GM18873 (cell line): ENCODE measurements around the gene TECPR1.
A peak's percentile ranks its signal among the peaks of the same experiment; 100 is the strongest.

ENCODE experiments used
- ATAC-seq: cut with Tn5 transposase; IDR thresholded peaks from one replicate; pipeline ENCODE4 v1.9.1; 2021; ENCODE audit warnings: mild to moderate bottlenecking, moderate library complexity, moderate number of reproducible peaks; ENCODE audit not compliant: unreplicated experiment, low FRiP score

Gene TECPR1

DNA sequence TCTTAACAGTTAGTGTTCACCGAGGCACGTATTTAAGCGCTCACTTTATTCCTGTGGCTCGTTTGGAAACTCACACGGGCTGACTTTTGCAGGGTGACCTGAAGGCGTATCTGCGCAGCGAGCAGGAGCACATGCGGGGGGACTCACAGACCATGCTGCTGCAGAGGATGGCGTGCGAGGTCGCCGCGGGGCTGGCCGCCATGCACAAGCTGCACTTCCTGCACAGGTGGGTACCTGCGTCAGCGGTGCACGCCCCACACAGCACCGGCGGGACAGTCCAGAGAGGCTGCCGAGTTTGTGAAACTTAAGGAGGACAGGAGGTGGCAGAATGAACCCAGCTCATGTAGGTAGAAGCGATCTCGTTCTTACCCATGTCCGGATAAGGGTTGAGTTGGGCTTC is 80.6 kb downstream of the TECPR1 start:
- no peak for ATAC-seq

DNA sequence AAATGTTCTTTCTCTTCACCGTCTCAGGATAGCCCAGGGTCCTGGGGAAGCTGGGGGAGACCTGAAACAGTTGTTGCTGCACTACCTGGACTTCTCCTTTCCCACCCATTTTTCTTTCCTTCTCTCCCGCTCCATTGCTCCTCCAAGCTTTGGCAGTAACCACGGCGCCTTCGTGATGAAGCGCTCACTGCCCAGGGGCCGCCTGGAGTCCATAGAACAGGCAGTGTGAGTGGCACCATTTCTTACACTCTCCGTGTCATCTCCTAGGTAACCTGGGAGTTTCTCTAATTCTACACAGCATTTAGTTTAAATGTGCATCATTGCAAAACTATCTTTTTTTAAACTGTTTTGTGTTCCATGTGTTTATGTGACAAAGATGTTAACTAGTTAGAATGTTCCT is 81.1 kb downstream of the TECPR1 start:
- ATAC-seq = no peak

DNA sequence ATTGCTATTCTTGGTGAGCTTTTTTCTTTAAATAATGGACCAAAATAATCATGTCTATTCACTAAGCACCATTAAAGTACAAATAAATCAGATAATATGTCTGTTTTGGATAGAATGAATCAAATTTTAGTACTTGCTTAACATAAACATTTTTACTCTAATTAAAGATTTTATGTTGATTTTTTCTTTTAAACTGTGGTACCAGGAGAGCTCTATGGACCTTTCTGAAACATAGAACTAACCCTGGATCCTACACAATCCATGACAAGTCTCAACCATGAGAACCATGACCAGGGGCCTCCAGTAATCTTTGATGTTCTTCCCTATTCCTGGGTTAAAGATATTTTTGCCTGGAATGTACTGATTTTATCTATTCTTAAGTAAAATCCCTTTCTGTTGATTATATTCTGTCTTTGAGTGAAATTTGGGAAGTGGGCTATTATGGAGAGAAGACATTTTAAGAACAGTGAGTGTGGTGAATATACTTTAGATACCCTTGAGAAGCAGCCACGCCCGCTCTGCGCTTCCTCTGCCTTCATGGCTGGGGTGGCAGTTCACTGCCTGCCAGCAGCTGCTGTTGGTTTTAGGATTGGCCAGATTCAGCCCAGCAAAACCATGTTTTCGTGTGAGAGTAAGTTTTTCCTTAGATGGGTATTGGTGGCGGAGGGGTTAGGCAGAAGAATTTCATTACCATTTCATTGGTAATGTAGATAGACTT is 83.0 kb downstream of the TECPR1 start:
- no peak for ATAC-seq

DNA sequence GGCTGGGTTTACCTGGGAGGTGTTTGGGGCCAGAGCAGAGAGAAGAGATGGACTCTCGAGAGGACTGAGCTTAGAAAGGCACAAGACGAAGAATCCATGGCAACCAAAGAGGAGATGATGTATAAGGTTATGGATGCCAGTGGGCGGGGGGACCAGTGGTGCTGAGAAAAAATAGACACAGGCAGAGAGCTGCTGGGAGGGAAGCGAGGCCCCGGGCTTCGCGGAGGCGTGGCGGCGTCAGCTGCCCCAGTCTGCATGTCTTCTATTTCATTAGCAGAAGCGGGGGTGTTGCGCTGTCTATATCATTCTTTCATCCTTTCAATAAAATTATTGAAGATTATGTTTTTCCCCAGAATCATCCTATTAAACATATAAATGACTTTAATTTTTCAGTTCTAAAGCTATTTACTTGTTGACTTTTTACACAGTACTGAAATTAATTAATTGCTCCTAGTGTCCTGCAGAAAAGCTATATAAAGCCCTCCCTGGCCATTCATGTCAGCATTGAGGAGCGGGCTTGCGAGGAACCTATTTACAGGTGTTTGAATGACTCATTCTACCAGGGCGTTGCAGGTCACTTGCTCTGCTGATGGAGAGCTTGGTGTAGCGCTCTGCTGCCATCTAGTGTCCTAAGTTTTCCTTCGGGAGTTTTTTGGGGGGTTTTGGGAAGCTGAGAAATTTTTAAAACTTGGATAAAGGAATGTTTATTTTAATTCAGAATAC is 83.7 kb downstream of the TECPR1 start:
- peak; percentile 71 for ATAC-seq

DNA sequence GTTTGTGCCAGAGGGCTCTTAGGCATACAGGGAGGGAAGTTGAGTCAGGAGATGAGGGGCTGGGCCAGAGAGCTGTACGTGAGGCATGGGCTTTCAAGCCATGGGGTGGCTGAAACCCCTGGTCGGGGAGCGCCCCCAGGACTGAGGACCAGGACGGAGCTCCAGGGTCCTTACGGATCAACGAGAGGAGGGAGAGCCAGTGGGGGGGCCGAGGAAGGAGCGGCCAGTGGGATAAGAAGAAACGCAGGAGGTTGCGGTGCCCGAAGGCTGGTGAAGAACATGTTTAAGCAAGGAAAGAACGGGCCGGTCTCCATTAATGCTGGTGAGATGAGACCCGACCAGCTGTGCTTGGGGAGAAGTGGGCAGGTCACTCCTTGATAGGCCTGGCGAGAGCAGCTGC is 84.4 kb downstream of the TECPR1 start:
- no peak for ATAC-seq

DNA sequence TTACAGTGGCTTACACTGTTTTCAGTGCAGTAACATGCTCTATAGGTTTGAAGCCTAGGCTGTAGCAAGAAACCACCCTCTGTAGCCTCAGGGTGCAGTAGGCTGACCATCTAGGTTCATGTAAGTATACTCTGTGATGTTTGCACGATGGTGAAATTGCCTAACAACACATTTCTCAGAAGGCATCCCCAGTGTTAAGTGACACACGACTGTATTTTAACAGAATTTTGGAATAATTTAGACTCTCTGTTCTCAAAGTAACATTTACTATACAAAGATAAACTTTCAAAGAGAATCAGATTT is 85.4 kb downstream of the TECPR1 start:
- no peak for ATAC-seq

DNA sequence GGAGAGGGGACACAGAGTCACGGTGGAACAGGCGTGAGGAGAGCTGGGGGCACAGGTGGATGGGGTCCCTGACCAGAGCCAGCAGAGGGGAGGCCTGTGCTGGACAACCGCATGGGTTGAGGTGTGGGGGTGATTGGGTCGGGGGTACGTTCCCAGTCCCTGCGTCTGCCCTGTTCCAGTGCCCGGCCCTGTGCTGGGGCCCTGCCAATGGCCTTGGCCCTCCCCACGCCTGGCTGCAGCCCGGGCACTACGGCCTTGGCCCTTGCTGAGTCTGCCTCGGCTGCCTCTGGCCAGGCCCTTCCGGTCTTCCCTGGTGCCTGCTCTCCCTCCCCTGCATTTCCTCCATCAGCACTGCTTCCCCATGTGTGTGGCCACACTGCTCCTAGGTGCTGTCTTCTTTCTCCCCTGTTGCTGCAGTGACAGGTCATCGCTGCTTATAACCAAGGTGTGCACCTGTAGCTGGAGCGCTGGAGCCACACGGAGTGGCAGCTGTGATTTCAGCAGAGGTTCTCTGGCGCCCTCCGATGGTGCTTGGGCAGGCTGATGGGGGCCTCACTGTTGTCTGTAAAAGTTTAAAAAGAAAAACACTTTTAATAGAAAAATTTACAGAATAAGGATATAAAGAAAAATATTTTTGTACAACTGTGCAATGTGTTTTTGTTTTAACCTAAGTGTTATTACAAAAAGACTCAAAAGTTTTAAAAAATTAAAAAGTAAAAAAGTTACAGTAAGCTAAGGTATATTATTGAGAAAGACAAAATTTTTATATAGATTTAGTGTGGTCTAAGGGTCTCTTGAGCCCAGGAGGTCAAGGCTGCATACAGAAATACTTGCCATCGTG is 86.0 kb downstream of the TECPR1 start:
- ATAC-seq = no peak
